Caco-2 (cell line): Measurements from ENCODE around the gene ZFYVE9. TPM values are rescaled to one million over a fixed set of nuclear protein-coding genes. Genes with fewer than 3 reads are reported as not detected.

Source experiments
- BruUV-seq: library from RNA; stranded (reverse); fragments of 400-500 nt; replicated peaks from 2 replicates; lab custom pipeline; 2021; lab: Mats Ljungman, UMichigan
- CTCF ChIA-PET: fragments of 300-600 bp; sonication (Branson Sonifier 250); formaldehyde crosslinking; loops from one replicate; lab custom pipeline; 2022; ENCODE audit warnings: antibody characterized with exemption; lab: Charles Lee
- POLR2A ChIA-PET: fragments of 300-600 bp; sonication (Branson Sonifier 250); formaldehyde crosslinking; loops from one replicate; lab custom pipeline; 2022; ENCODE audit warnings: antibody characterized with exemption; lab: Charles Lee
- DNase-seq, 2 experiments: peaks; one replicate each; pipeline versions ENCODE4 v3.0.0 to v3.0.0-alpha.2; 2020 to 2022
- H3K27me3 ChIP-seq: replicated peaks from 2 replicates; pipeline ENCODE4 v1.6.0; 2011; ENCODE audit warnings: low read length; ENCODE audit not compliant: control insufficient read depth, insufficient read depth
- H3K36me3 ChIP-seq: 2 replicates; pipeline ENCODE4 v1.5.1; 2011; ENCODE audit warnings: low read length; ENCODE audit not compliant: control insufficient read depth, insufficient read depth
- H3K4me1 ChIP-seq: fragments of 250-450 bp; sonication (Bioruptor Pico); 2 replicates; pipeline ENCODE4 v1.5.1; 2020; ENCODE audit warnings: mild to moderate bottlenecking
- H3K4me3 ChIP-seq: 2 replicates; pipeline ENCODE4 v1.5.1; 2011; ENCODE audit warnings: low read depth, mild to moderate bottlenecking, control low read depth, low read length
- H3K9me3 ChIP-seq: fragments of 250-450 bp; sonication (Bioruptor Pico); 2 replicates; pipeline ENCODE4 v1.5.1; 2020; ENCODE audit warnings: mild to moderate bottlenecking, moderate library complexity
- H3K27ac Mint-ChIP-seq: one replicate; pipeline ENCODE4 v1.8.0; 2022; ENCODE audit warnings: mixed read lengths; ENCODE audit not compliant: unreplicated experiment
- H3K27me3 Mint-ChIP-seq: one replicate; pipeline ENCODE4 v1.8.0; 2022; ENCODE audit warnings: mixed read lengths; ENCODE audit not compliant: insufficient read depth, unreplicated experiment
- H3K36me3 Mint-ChIP-seq: one replicate; pipeline ENCODE4 v1.8.0; 2022; ENCODE audit warnings: mild to moderate bottlenecking, mixed read lengths; ENCODE audit not compliant: insufficient read depth, unreplicated experiment
- H3K4me1 Mint-ChIP-seq: one replicate; pipeline ENCODE4 v1.8.0; 2022; ENCODE audit warnings: low read depth, mixed read lengths; ENCODE audit not compliant: unreplicated experiment
- H3K4me3 Mint-ChIP-seq: one replicate; pipeline ENCODE4 v1.8.0; 2022; ENCODE audit warnings: mild to moderate bottlenecking, moderate library complexity, mixed read lengths; ENCODE audit not compliant: unreplicated experiment
- H3K9me3 Mint-ChIP-seq: one replicate; pipeline ENCODE4 v1.8.0; 2022; ENCODE audit warnings: mixed read lengths; ENCODE audit not compliant: unreplicated experiment
- CTCF ChIP-seq, 2 experiments: fragments of 200-600 bp in 1 of 2; IDR thresholded peaks; 1 replicate in 1 of 2; 2 replicates in 1 of 2; pipeline versions ENCODE4 v1.5.1 to v1.8.0; 2011 to 2022; ENCODE audit warnings: antibody characterized with exemption in 1 of 2, control low read depth in 1 of 2, inconsistent platforms in 1 of 2, low read depth in 1 of 2, low read length in 1 of 2, mild to moderate bottlenecking in 1 of 2, moderate library complexity in 1 of 2; ENCODE audit not compliant: insufficient read depth in 1 of 2, severe bottlenecking in 1 of 2, unreplicated experiment in 1 of 2
- intact Hi-C: fragments of 100-400 bp; cut with micrococcal nuclease; formaldehyde crosslinking; loops from one replicate; pipeline ENCODE4 v1.10.0; 2022; ENCODE audit not compliant: unreplicated experiment
- total RNA-seq: library from RNA; stranded (reverse); gene quantifications from 2 replicates; pipeline ENCODE4 v1.2.3, GENCODE V29; 2022

Gene ZFYVE9
- total RNA-seq, 1 experiment from 2014 or later, result 18.4 TPM

- ChIA-PET POLR2A (no interaction called here), CTCF (no interaction called here)
- no peak overlapping the region for H3K4me3 Mint-ChIP-seq
These were observed 41.0 kb downstream of the ZFYVE9 start for GRCh38 chr1:52182874-52183400.

GRCh38 chr1:52186449-52186848 is 44.6 kb downstream of the ZFYVE9 start:
- no peaks in the 10 kb centered on the region for H3K27me3 Mint-ChIP-seq
- no peaks in the 10 kb centered on the region for H3K9me3 Mint-ChIP-seq
- no peaks in the 10 kb centered on the region for H3K9me3 ChIP-seq
- peaks cover 23% of the 10 kb centered on the region for H3K4me1 Mint-ChIP-seq
- H3K27ac Mint-ChIP-seq, result no peak overlapping the region
- peaks cover 15% of the 10 kb centered on the region; the same call in 1 of the 2 replicates for H3K4me1 ChIP-seq
- CTCF ChIA-PET, result no interaction called here
- no peak overlapping the region for H3K4me3 Mint-ChIP-seq
- no TSS peak for BruUV-seq
- H3K27me3 ChIP-seq, result no peaks in the 10 kb centered on the region
- no peak overlapping the region for H3K4me3 ChIP-seq
- POLR2A ChIA-PET, result no interaction called here
- intact Hi-C loops, result no loop called here
- no peak for DNase-seq
- no peaks in the 10 kb centered on the region for H3K36me3 ChIP-seq
- H3K36me3 Mint-ChIP-seq, result no peaks in the 10 kb centered on the region
- no peak for TF ChIP-seq CTCF (IDR thresholded peaks at IDR 0.05; ENCODE audit: insufficient read depth in 1 of 2, low read depth in 1 of 2, low read length in 1 of 2, severe bottlenecking in 1 of 2, unreplicated experiment in 1 of 2)

More at GRCh38 chr1:52182874-52183400, 41.0 kb downstream of the ZFYVE9 start:
- Histone ChIP-seq H3K27me3 (no peaks in the 10 kb centered on the region), H3K36me3 (no peaks in the 10 kb centered on the region), H3K4me3 (no peak overlapping the region), H3K4me1 (peaks cover 6% of the 10 kb centered on the region; the same call in 1 of the 2 replicates), H3K9me3 (no peaks in the 10 kb centered on the region)
- no peaks in the 10 kb centered on the region for H3K9me3 Mint-ChIP-seq
- no peak overlapping the region for H3K27ac Mint-ChIP-seq
- no TSS peak for BruUV-seq
- no peak for DNase-seq
- no peak for TF ChIP-seq CTCF (IDR thresholded peaks at IDR 0.05; ENCODE audit: insufficient read depth in 1 of 2, low read depth in 1 of 2, low read length in 1 of 2, severe bottlenecking in 1 of 2, unreplicated experiment in 1 of 2)
- intact Hi-C loops, result no loop called here
- H3K36me3 Mint-ChIP-seq, result peaks cover 5% of the 10 kb centered on the region
- H3K27me3 Mint-ChIP-seq, result no peaks in the 10 kb centered on the region
- H3K4me1 Mint-ChIP-seq, result peaks cover 19% of the 10 kb centered on the region

- H3K4me3 ChIP-seq, result no peak overlapping the region
- ChIA-PET POLR2A (no interaction called here), CTCF (no interaction called here)
- intact Hi-C loops, result no loop called here
- no peaks in the 10 kb centered on the region for H3K27me3 Mint-ChIP-seq
- BruUV-seq, result no TSS peak
- H3K9me3 ChIP-seq, result no peaks in the 10 kb centered on the region
- peak in 1 of 2 experiments; percentile 24 for DNase-seq
- H3K27me3 ChIP-seq, result no peaks in the 10 kb centered on the region
- H3K36me3 Mint-ChIP-seq, result no peaks in the 10 kb centered on the region
- H3K4me3 Mint-ChIP-seq, result peak overlapping the region; percentile 26
- no peak overlapping the region for H3K27ac Mint-ChIP-seq
- no peaks in the 10 kb centered on the region for H3K9me3 Mint-ChIP-seq
- H3K4me1 ChIP-seq, result peaks cover 10% of the 10 kb centered on the region; the same call in 1 of the 2 replicates
- TF ChIP-seq CTCF (IDR thresholded peaks at IDR 0.05; ENCODE audit: insufficient read depth in 1 of 2, low read depth in 1 of 2, low read length in 1 of 2, severe bottlenecking in 1 of 2, unreplicated experiment in 1 of 2), result no peak
- peaks cover 22% of the 10 kb centered on the region for H3K4me1 Mint-ChIP-seq
- H3K36me3 ChIP-seq, result no peaks in the 10 kb centered on the region
These were observed 48.1 kb downstream of the ZFYVE9 start for GRCh38 chr1:52189898-52190480.
